Testis (tissue), 3 donors: ENCODE results near the gene IZUMO4. TPM values are rescaled to one million over a fixed set of nuclear protein-coding genes. Genes with fewer than 3 reads are reported as not detected.

Experiments used
- DNase-seq: peaks from one replicate; pipeline ENCODE4 v3.0.0-alpha.2; 2019
- H3K27ac ChIP-seq, 2 donors: fragments of 200-600 bp; sonication (generic); one replicate each; pipeline ENCODE4 v1.5.1; 2019
- H3K27me3 ChIP-seq: fragments of 200-600 bp; sonication (generic); one replicate; pipeline ENCODE4 v1.5.1; 2019
- H3K36me3 ChIP-seq: fragments of 200-600 bp; sonication (generic); one replicate; pipeline ENCODE4 v1.5.1; 2017; ENCODE audit warnings: low read depth; ENCODE audit errors: missing control alignments
- H3K4me1 ChIP-seq: fragments of 200-600 bp; sonication (generic); one replicate; pipeline ENCODE4 v1.5.1; 2019
- H3K4me3 ChIP-seq, 2 donors: fragments of 200-600 bp; sonication (generic); one replicate each; pipeline ENCODE4 v1.5.1; 2017 to 2019
- H3K9me3 ChIP-seq: fragments of 200-600 bp; sonication (generic); one replicate; pipeline ENCODE4 v1.5.1; 2017
- CTCF ChIP-seq, 3 experiments: fragments of 450-650 bp in 2 of 3; fragments of 200-600 bp in 1 of 3; sonication (generic) in 1 of 3; IDR thresholded peaks; one replicate each; pipeline ENCODE4 v1.5.1; 2016 to 2019; ENCODE audit warnings: antibody characterized with exemption in 3 of 3, mild to moderate bottlenecking in 2 of 3, moderate library complexity in 1 of 3
- POLR2A ChIP-seq: fragments of 450-650 bp; IDR thresholded peaks from one replicate; pipeline ENCODE4 v1.6.1; 2017; ENCODE audit warnings: antibody characterized with exemption, mild to moderate bottlenecking, moderate library complexity
- WGBS, 2 donors: methylation state at CpG; one replicate each; pipeline ENCODE4 v1.1.5; 2018; 5-methylcytosine and 5-hydroxymethylcytosine counted together
- intact Hi-C: fragments of 100-400 bp; cut with DNase I; formaldehyde crosslinking; loops from one replicate; pipeline ENCODE4 v1.15.1; 2023; ENCODE audit warnings: low total_unique reads
- polyA plus RNA-seq: library from polyadenylated mRNA; stranded (reverse); fragments of 350-450 nt; fragmentation: Illumina TruSeq; extraction: RNeasy Lipid Tissue Mini Kit (QIAGEN cat#74804); gene quantifications from one replicate; pipeline ENCODE4 v1.2.3, GENCODE V29; 2014; ENCODE audit warnings: low read depth, low replicate concordance; ENCODE audit not compliant: insufficient read depth
- total RNA-seq, 2 donors: library from RNA; depleted of rRNA; stranded (reverse); fragments of >200 nt; gene quantifications; one replicate each; pipeline ENCODE4 v1.2.3, GENCODE V29; 2016

Gene IZUMO4
- total and polyA plus RNA-seq, 3 donors from 2014 or later = 208 to 796 (median 276) TPM

GRCh38 chr19:2119921-2120785 lies 23.4 kb downstream of the IZUMO4 start:
- Histone ChIP-seq H3K9me3 (no peaks in the 10 kb centered on the region), H3K27ac (no peak overlapping the region), H3K4me1 (no peaks in the 10 kb centered on the region), H3K4me3 (no peak overlapping the region), H3K36me3 (no peaks in the 10 kb centered on the region), H3K27me3 (no peaks in the 10 kb centered on the region)
- intact Hi-C loops = no loop called here
- TF ChIP-seq POLR2A (no peak), CTCF (IDR thresholded peaks at IDR 0.05) (no peak)
- no peak for DNase-seq
- 86 to 93% methylated on average over 15 to 31 of the region's 31 CpGs for WGBS, 2 donors

DNA sequence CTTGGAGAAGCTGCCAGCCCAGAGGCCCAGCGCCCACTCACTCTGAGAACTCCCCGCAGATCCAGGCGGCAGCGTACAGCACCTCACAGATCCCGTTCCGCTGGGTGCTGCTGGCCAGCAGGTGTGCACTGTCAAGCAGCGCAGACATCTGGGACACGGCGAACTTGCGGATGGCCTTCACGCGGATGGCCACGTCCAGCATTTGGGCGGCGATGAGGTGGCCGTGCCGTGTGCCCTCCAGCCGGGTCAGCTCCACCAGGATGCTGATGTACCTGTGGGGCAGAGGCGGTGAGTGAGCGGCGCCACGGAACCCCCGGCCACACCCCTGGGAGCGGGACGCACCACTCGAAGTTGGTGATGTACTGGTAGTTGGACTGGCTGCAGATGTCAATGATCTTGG lies 24.1 kb downstream of the IZUMO4 start:
- Histone ChIP-seq H3K9me3 (no peaks in the 10 kb centered on the region), H3K4me1 (no peaks in the 10 kb centered on the region), H3K27ac (no peak overlapping the region), H3K4me3 (no peak overlapping the region), H3K36me3 (no peaks in the 10 kb centered on the region), H3K27me3 (no peaks in the 10 kb centered on the region)
- no peak for DNase-seq
- WGBS, 2 donors = 91 to 98% methylated on average over 14 to 26 of the region's 26 CpGs
- intact Hi-C loops = no loop called here
- no peak for TF ChIP-seq POLR2A
- TF ChIP-seq CTCF (IDR thresholded peaks at IDR 0.05) = no peak

DNA sequence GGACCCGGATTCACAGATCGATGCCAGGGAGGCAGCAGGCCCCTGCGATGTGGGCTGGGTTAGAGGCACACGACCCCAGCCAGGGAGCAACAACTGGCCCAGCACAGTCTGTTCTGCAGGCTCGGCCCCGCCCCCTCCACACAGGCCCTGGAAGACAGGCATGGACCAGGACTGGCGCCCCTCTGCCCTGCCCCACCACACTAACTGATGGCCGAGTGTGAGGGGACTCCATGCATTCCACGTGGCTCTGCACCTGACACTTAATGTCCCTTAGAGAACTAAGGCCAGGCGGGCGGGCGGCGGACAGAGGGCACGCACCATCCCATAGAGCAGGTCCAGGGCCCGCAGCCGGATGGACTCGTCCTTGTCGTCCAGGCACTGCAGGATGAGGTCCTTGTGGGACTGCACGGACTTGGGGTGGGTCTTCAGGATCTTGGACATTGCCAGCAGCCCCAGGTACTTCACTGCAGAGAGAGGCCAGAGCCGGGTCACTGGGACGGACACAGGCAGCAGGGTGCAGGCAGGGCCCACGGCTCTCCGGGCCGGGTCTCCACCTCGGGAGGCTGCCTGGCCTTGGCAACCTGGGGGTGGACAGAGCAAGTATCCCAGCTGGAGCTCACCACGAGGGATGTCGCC lies 24.8 kb downstream of the IZUMO4 start:
- H3K9me3 ChIP-seq = no peaks in the 10 kb centered on the region
- 92% methylated on average over 25 of the region's 27 CpGs; no CpG with 5 or more reads in 1 of the 2 donors for WGBS, 2 donors
- H3K27me3 ChIP-seq = no peaks in the 10 kb centered on the region
- intact Hi-C loops = no loop called here
- TF ChIP-seq CTCF (IDR thresholded peaks at IDR 0.05) = no peak
- no peak for TF ChIP-seq POLR2A
- DNase-seq = no peak
- H3K4me3 ChIP-seq = no peak overlapping the region
- no peaks in the 10 kb centered on the region for H3K36me3 ChIP-seq
- H3K4me1 ChIP-seq = no peaks in the 10 kb centered on the region
- H3K27ac ChIP-seq = no peak overlapping the region

- TF ChIP-seq CTCF (IDR thresholded peaks at IDR 0.05) = no peak
- no peak for TF ChIP-seq POLR2A
- no peaks in the 10 kb centered on the region for H3K9me3 ChIP-seq
- WGBS, 2 donors = 89 to 90% methylated on average over 13 to 15 of the region's 15 CpGs
- H3K4me3 ChIP-seq = no peak overlapping the region
- no peak for DNase-seq
- intact Hi-C loops = no loop called here
- H3K27ac ChIP-seq = no peak overlapping the region
- no peaks in the 10 kb centered on the region for H3K36me3 ChIP-seq
- no peaks in the 10 kb centered on the region for H3K27me3 ChIP-seq
- no peaks in the 10 kb centered on the region for H3K4me1 ChIP-seq
These were observed 25.5 kb downstream of the IZUMO4 start for GRCh38 chr19:2122251-2122650.
